Prostate gland (tissue), 2 donors: ENCODE results near the gene CCDC158.

ENCODE experiments used
- CTCF ChIP-seq, 4 experiments: fragments of 200-600 bp in 2 of 4; fragments of 450-650 bp in 2 of 4; sonication (generic) in 2 of 4; IDR thresholded peaks; 1 replicate in 3 of 4; 2 replicates in 1 of 4; pipeline ENCODE4 v1.5.1; 2016 to 2019; ENCODE audit warnings: antibody characterized with exemption in 4 of 4, mild to moderate bottlenecking in 2 of 4, moderate library complexity in 2 of 4
- POLR2A ChIP-seq: fragments of 450-650 bp; IDR thresholded peaks from one replicate; pipeline ENCODE4 v1.6.1; 2016; ENCODE audit warnings: antibody characterized with exemption, mild to moderate bottlenecking
- POLR2AphosphoS5 ChIP-seq: sonication (generic); formaldehyde crosslinking; IDR thresholded peaks from one replicate; pipeline ENCODE4 v1.6.1; 2017; ENCODE audit warnings: antibody characterized with exemption

GRCh38 chr4:76384052-76384451, 36.9 kb downstream of the CCDC158 start:
- TF ChIP-seq CTCF (IDR thresholded peaks at IDR 0.05) (no peak), POLR2A (no peak), POLR2AphosphoS5 (no peak)
